H1 (cell line): ENCODE measurements around the gene FAF2. TPM values are rescaled to one million over a fixed set of nuclear protein-coding genes. Genes with fewer than 3 reads are reported as not detected.

Experiments
- CTCF ChIA-PET: fragments of 300-600 bp; sonication (Branson Sonifier 250); formaldehyde crosslinking; loops from one replicate; lab custom pipeline; 2021; ENCODE audit not compliant: partially characterized antibody; lab: Charles Lee
- POLR2A ChIA-PET: fragments of 300-600 bp; sonication (Branson Sonifier 250); formaldehyde crosslinking; loops from one replicate; lab custom pipeline; 2021; ENCODE audit warnings: inconsistent platforms; ENCODE audit not compliant: partially characterized antibody; lab: Charles Lee
- DNase-seq, 2 experiments: peaks; one replicate each; pipeline versions ENCODE4 v3.0.0 to v3.0.0-alpha.2; 2010 to 2022; ENCODE audit warnings: low spot score in 2 of 2, low read depth in 1 of 2, mixed read lengths in 1 of 2
- FAIRE-seq: peaks from 2 replicates; lab custom pipeline; 2011; peaks lifted over from hg19 to GRCh38; lab: Jason Lieb, UNC
- H2AFZ ChIP-seq: 2 replicates; pipeline ENCODE4 v1.8.1; 2012; ENCODE audit warnings: low read length, inconsistent platforms
- H2AK5ac ChIP-seq: 2 replicates; pipeline ENCODE4 v1.6.1; 2013; ENCODE audit warnings: low read depth, low read length
- H2BK120ac ChIP-seq: replicated peaks from 2 replicates; pipeline ENCODE3; 2013; ENCODE audit warnings: low read depth, low read length, inconsistent platforms
- H2BK12ac ChIP-seq: 2 replicates; pipeline ENCODE4 v1.6.1; 2013; ENCODE audit warnings: low read depth, low read length
- H2BK15ac ChIP-seq: 2 replicates; pipeline ENCODE4 v1.6.1; 2013; ENCODE audit warnings: low read length
- H2BK20ac ChIP-seq: 2 replicates; pipeline ENCODE4 v1.6.1; 2013; ENCODE audit warnings: low read length
- H2BK5ac ChIP-seq: 2 replicates; pipeline ENCODE4 v1.6.1; 2013; ENCODE audit warnings: low read depth, low read length
- H3K14ac ChIP-seq: 2 replicates; pipeline ENCODE4 v1.6.1; 2013; ENCODE audit warnings: inconsistent platforms; ENCODE audit not compliant: insufficient read length
- H3K18ac ChIP-seq: 2 replicates; pipeline ENCODE4 v1.6.1; 2013; ENCODE audit warnings: low read length; ENCODE audit errors: extremely low read depth
- H3K23ac ChIP-seq: 2 replicates; pipeline ENCODE4 v1.6.1; 2013; ENCODE audit warnings: inconsistent platforms; ENCODE audit not compliant: insufficient read length
- H3K23me2 ChIP-seq: 2 replicates; pipeline ENCODE4 v1.6.1; 2013; ENCODE audit warnings: low read depth, low read length
- H3K27ac ChIP-seq: 2 replicates; pipeline ENCODE4 v1.6.1; 2011; ENCODE audit warnings: low read depth, low read length, inconsistent platforms
- H3K27me3 ChIP-seq, 4 experiments: replicated peaks in 1 of 4; 1 replicate in 1 of 4; 2 replicates in 3 of 4; pipeline versions ENCODE4 v1.6.1 to v1.8.1; 2011 to 2013; ENCODE audit warnings: low read length in 3 of 4, mild to moderate bottlenecking in 3 of 4, inconsistent platforms in 2 of 4, mixed read lengths in 2 of 4, moderate library complexity in 1 of 4; ENCODE audit not compliant: control insufficient read depth in 3 of 4, insufficient read depth in 3 of 4; ENCODE audit errors: extremely low read depth in 1 of 4
- H3K36me3 ChIP-seq, 4 experiments: 2 replicates each; pipeline versions ENCODE4 v1.6.1 to v1.8.1; 2011 to 2013; ENCODE audit warnings: mild to moderate bottlenecking in 4 of 4, low read length in 3 of 4, moderate library complexity in 2 of 4, control low read depth in 1 of 4, inconsistent platforms in 1 of 4; ENCODE audit not compliant: insufficient read depth in 4 of 4, control insufficient read depth in 2 of 4
- H3K4ac ChIP-seq: replicated peaks from 2 replicates; pipeline ENCODE3; 2013; ENCODE audit warnings: low read length, low read depth, mixed read lengths, inconsistent platforms; ENCODE audit not compliant: insufficient read length
- H3K4me1 ChIP-seq, 4 experiments: replicated peaks in 1 of 4; 1 replicate in 1 of 4; 2 replicates in 3 of 4; pipeline versions ENCODE4 v1.6.1 to v1.8.1; 2011 to 2013; ENCODE audit warnings: low read length in 3 of 4, inconsistent platforms in 2 of 4, mixed read lengths in 1 of 4; ENCODE audit not compliant: insufficient read depth in 4 of 4, control insufficient read depth in 3 of 4
- H3K4me2 ChIP-seq, 2 experiments: 2 replicates each; pipeline versions ENCODE4 v1.6.1 to v1.8.1; 2011 to 2013; ENCODE audit warnings: low read depth in 2 of 2, low read length in 2 of 2, control low read depth in 1 of 2, inconsistent platforms in 1 of 2, mild to moderate bottlenecking in 1 of 2; ENCODE audit not compliant: insufficient read depth in 1 of 2
- H3K4me3 ChIP-seq, 4 experiments: fragments of 200-600, 300-600 bp in 1 of 4; sonication (generic), shearing (Covaris generic), sonication (Bioruptor Twin) in 1 of 4; 2 replicates each; pipeline versions ENCODE4 v1.5.1 to v1.8.1; 2011 to 2016; ENCODE audit warnings: low read length in 4 of 4, low read depth in 3 of 4, control low read depth in 2 of 4, inconsistent platforms in 2 of 4, mild to moderate bottlenecking in 2 of 4, mixed read lengths in 1 of 4, moderate library complexity in 1 of 4; ENCODE audit not compliant: insufficient read depth in 2 of 4; ENCODE audit errors: extremely low read depth in 1 of 4
- H3K56ac ChIP-seq: replicated peaks from 2 replicates; pipeline ENCODE3; 2013; ENCODE audit warnings: low read depth, mild to moderate bottlenecking, mixed read lengths, low read length, inconsistent platforms; ENCODE audit not compliant: insufficient read length
- H3K79me1 ChIP-seq: 2 replicates; pipeline ENCODE4 v1.6.1; 2013; ENCODE audit warnings: low read depth, low read length, control low read depth
- H3K79me2 ChIP-seq, 2 experiments: 2 replicates each; pipeline versions ENCODE4 v1.6.1 to v1.8.1; 2012 to 2013; ENCODE audit warnings: low read length in 2 of 2, mild to moderate bottlenecking in 2 of 2, inconsistent platforms in 1 of 2; ENCODE audit not compliant: insufficient read depth in 2 of 2, control insufficient read depth in 1 of 2
- H3K9ac ChIP-seq, 4 experiments: replicated peaks in 1 of 4; 1 replicate in 1 of 4; 2 replicates in 3 of 4; pipeline versions ENCODE4 v1.6.1 to v1.8.1; 2011 to 2013; ENCODE audit warnings: low read depth in 3 of 4, low read length in 3 of 4, control low read depth in 2 of 4, mild to moderate bottlenecking in 2 of 4, moderate library complexity in 2 of 4, inconsistent platforms in 1 of 4; ENCODE audit errors: extremely low read depth in 1 of 4
- H3K9me3 ChIP-seq, 2 experiments: 2 replicates each; pipeline versions ENCODE4 v1.6.1 to v1.8.1; 2012 to 2013; ENCODE audit warnings: mild to moderate bottlenecking in 2 of 2, moderate library complexity in 2 of 2, control low read depth in 1 of 2, inconsistent platforms in 1 of 2, low read depth in 1 of 2, low read length in 1 of 2, mixed read lengths in 1 of 2; ENCODE audit not compliant: insufficient read depth in 2 of 2
- H4K20me1 ChIP-seq, 2 experiments: replicated peaks in 1 of 2; 2 replicates each; pipeline versions ENCODE3 to v1.8.1; 2011 to 2013; ENCODE audit warnings: inconsistent platforms in 2 of 2, low read length in 2 of 2, mild to moderate bottlenecking in 1 of 2; ENCODE audit not compliant: insufficient read depth in 2 of 2, control insufficient read depth in 1 of 2
- H4K5ac ChIP-seq: 2 replicates; pipeline ENCODE4 v1.6.1; 2013; ENCODE audit warnings: low read length, low read depth, mixed read lengths, inconsistent platforms; ENCODE audit not compliant: insufficient read length
- H4K8ac ChIP-seq: 2 replicates; pipeline ENCODE4 v1.8.0; 2013; ENCODE audit warnings: mild to moderate bottlenecking, moderate library complexity, low read length, inconsistent platforms; ENCODE audit not compliant: insufficient read depth; ENCODE audit errors: extremely low read depth
- H4K91ac ChIP-seq: replicated peaks from 2 replicates; pipeline ENCODE3; 2013; ENCODE audit warnings: low read length, mixed read lengths, inconsistent platforms; ENCODE audit not compliant: insufficient read length
- ASH2L ChIP-seq: fragments of 200-600, 300-600 bp; sonication (generic); IDR thresholded peaks from one replicate; pipeline ENCODE4 v1.7.1; 2017; ENCODE audit warnings: low read length
- BRCA1 ChIP-seq: IDR thresholded peaks from 2 replicates; pipeline ENCODE4 v1.6.1; 2012; ENCODE audit warnings: low read depth, low read length, improper control_type of control experiment
- CHD2 ChIP-seq: IDR thresholded peaks from 2 replicates; pipeline ENCODE4 v1.6.1; 2012; ENCODE audit warnings: low read length, improper control_type of control experiment
- GTF2F1 ChIP-seq: IDR thresholded peaks from 2 replicates; pipeline ENCODE4 v1.6.1; 2012; ENCODE audit warnings: low read depth, low read length, improper control_type of control experiment, borderline replicate concordance
- HDAC6 ChIP-seq: IDR thresholded peaks from one replicate; pipeline ENCODE4 v1.7.1; 2012; ENCODE audit warnings: low read depth, mild to moderate bottlenecking, inconsistent platforms, low read length, moderate library complexity
- JUND ChIP-seq: IDR thresholded peaks from 2 replicates; pipeline ENCODE4 v1.6.1; 2011; ENCODE audit warnings: mild to moderate bottlenecking, improper control_type of control experiment, low read length
- KDM5A ChIP-seq: fragments of 200-600 bp; IDR thresholded peaks from 2 replicates; pipeline ENCODE4 v1.7.1; 2012; ENCODE audit warnings: mild to moderate bottlenecking, low read length, inconsistent platforms, mixed read lengths
- MAFK ChIP-seq: IDR thresholded peaks from 2 replicates; pipeline ENCODE4 v1.6.1; 2012; ENCODE audit warnings: low read depth, mild to moderate bottlenecking, improper control_type of control experiment, low read length
- PHF8 ChIP-seq: fragments of 200-600 bp; sonication (generic); conservative IDR thresholded peaks from 2 replicates; pipeline ENCODE4 v1.7.1; 2012; ENCODE audit warnings: low read depth, mild to moderate bottlenecking, inconsistent platforms, low read length, moderate library complexity
- RFX5 ChIP-seq: IDR thresholded peaks from 2 replicates; pipeline ENCODE4 v1.6.1; 2011; ENCODE audit warnings: low read depth, low read length, improper control_type of control experiment, borderline replicate concordance
- RXRA ChIP-seq: IDR thresholded peaks from 2 replicates; pipeline ENCODE4 v1.6.1; 2011; ENCODE audit warnings: low read depth, mild to moderate bottlenecking, low read length, moderate library complexity; ENCODE audit not compliant: insufficient read depth
- SIN3A ChIP-seq, 2 experiments: IDR thresholded peaks in 1 of 2; conservative IDR thresholded peaks in 1 of 2; 2 replicates each; pipeline ENCODE4 v1.6.1; 2011 to 2012; ENCODE audit warnings: low read length in 2 of 2, improper control_type of control experiment in 1 of 2, low read depth in 1 of 2, mild to moderate bottlenecking in 1 of 2
- SP1 ChIP-seq: IDR thresholded peaks from 2 replicates; pipeline ENCODE4 v1.6.1; 2011; ENCODE audit warnings: low read depth, low read length
- SP2 ChIP-seq: IDR thresholded peaks from 2 replicates; pipeline ENCODE4 v1.6.1; 2012; ENCODE audit warnings: mild to moderate bottlenecking, low read length, inconsistent platforms
- SRF ChIP-seq: IDR thresholded peaks from 2 replicates; pipeline ENCODE4 v1.6.1; 2011; ENCODE audit warnings: mild to moderate bottlenecking, low read depth, low read length, moderate library complexity
- ZNF274 ChIP-seq: IDR thresholded peaks from 2 replicates; pipeline ENCODE4 v1.7.0; 2012; ENCODE audit warnings: low read length, borderline replicate concordance; ENCODE audit errors: extremely low read depth
- WGBS, 2 experiments: shearing (Covaris generic) in 1 of 2; methylation state at CpG; one replicate each; pipeline versions ENCODE4 v1.1.6 to v1.1.7; 2013 to 2015; ENCODE audit warnings: low lambda C conversion rate in 2 of 2, mixed read lengths in 2 of 2, inconsistent platforms in 1 of 2, low coverage in 1 of 2, missing lambda C conversion rate in 1 of 2; ENCODE audit not compliant: insufficient replicate concordance in 2 of 2, insufficient coverage in 1 of 2, insufficient read length in 1 of 2; ENCODE audit errors: extremely low coverage in 1 of 2, missing lambda C conversion rate in 1 of 2; 5-methylcytosine and 5-hydroxymethylcytosine counted together
- polyA plus RNA-seq, 7 experiments: library from polyadenylated mRNA; depleted of rRNA in 3 of 7; stranded (reverse) in 5 of 7; unstranded in 2 of 7; fragments of >200 nt in 5 of 7; fragments of 200-250 nt in 2 of 7; gene quantifications; 1 replicate in 5 of 7; 2 replicates in 1 of 7; 4 replicates in 1 of 7; pipeline versions ENCODE4 v1.2.1 to v1.2.3, GENCODE V29; 2011 to 2013; ENCODE audit warnings: missing spikeins in 2 of 7, mixed read lengths in 2 of 7
- total RNA-seq: library from RNA; stranded (reverse); fragmentation: NEBNext Ultra II Directional; extraction: Animal tissue kit (Norgen Biotek cat#: 25700); gene quantifications from 2 replicates; pipeline ENCODE4 v1.2.1, GENCODE V29; 2021

The FAF2 gene
- total and polyA plus RNA-seq, 2 of the 8 experiments (the other 6 are each of a cell fraction or from before 2014, with no cell fraction given), result 20.8 to 35.8 TPM

DNA sequence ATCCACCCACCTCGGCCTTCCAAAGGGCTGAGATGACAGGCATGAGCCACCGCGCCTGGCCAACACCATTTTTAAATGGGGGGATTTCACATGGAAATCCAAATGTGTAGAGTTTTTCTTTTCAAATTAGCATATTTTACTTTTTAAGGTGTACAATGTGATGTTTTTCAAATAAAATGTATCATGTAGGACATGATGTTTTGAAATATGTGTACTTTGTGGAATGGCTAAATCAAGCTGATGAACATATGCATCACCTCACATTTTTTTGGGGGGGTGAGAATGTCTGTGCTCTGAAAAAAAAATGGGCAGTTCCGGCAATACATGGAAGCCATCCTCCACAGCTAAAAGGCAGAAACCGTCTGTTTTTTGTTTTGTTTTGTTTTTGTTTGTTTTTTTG is 3.4 kb upstream of the FAF2 start:
- no peak overlapping the region for H2BK5ac ChIP-seq
- H3K79me2 ChIP-seq, result peaks cover 5 to 13% of the 10 kb centered on the region in 2 experiments
- ChIA-PET POLR2A (interaction anchor here (0.6 kb wide), 1 partner anchor 22 kb away, joined by 3 read pairs; no protein-coding TSS in a partner anchor), CTCF (interaction anchor here (0.6 kb wide), 1 partner anchor 48 kb away, joined by 3 read pairs; no protein-coding TSS in a partner anchor)
- peaks cover 0 to 2% of the 10 kb centered on the region in 2 experiments for H4K20me1 ChIP-seq
- FAIRE-seq (no peak), DNase-seq (no peak)
- no peaks in the 10 kb centered on the region for H3K9me3 ChIP-seq
- no peak overlapping the region for H3K4me3 ChIP-seq
- no peak overlapping the region for H2BK20ac ChIP-seq
- no peak overlapping the region for H4K8ac ChIP-seq
- no peak overlapping the region for H2BK120ac ChIP-seq
- H3K23me2 ChIP-seq, result peaks cover 12% of the 10 kb centered on the region
- H3K4me2 ChIP-seq, result no peak overlapping the region
- no peak overlapping the region for H2AFZ ChIP-seq
- 92% methylated on average over 5 of the region's 5 CpGs; no CpG with 5 or more reads in 1 of the 2 experiments for WGBS, 2 experiments
- no peak overlapping the region for H3K14ac ChIP-seq
- no peak overlapping the region for H3K23ac ChIP-seq
- H3K27ac ChIP-seq, result no peak overlapping the region
- no peak overlapping the region for H3K4ac ChIP-seq
- no peak overlapping the region for H3K56ac ChIP-seq
- H3K9ac ChIP-seq, result no peak overlapping the region
- peaks cover 2 to 9% (median 6%) of the 10 kb centered on the region in 4 experiments; a peak in 4 of 7 replicates for H3K4me1 ChIP-seq
- H2BK15ac ChIP-seq, result no peak overlapping the region
- no peak overlapping the region for H4K91ac ChIP-seq
- H3K27me3 ChIP-seq, result no peaks in the 10 kb centered on the region
- no peak overlapping the region for H4K5ac ChIP-seq
- no peak overlapping the region for H2AK5ac ChIP-seq
- H3K18ac ChIP-seq, result no peak overlapping the region
- no peak overlapping the region for H2BK12ac ChIP-seq
- 0 out of 2 replicates have a peak, but pooled peaks cover 5% of the 10 kb centered on the region for H3K79me1 ChIP-seq
- no peaks in the 10 kb centered on the region for H3K36me3 ChIP-seq
- TF ChIP-seq SP2 (no peak), SP1 (no peak), KDM5A (no peak), BRCA1 (no peak), JUND (no peak), RXRA (no peak), ZNF274 (no peak), GTF2F1 (no peak), SIN3A (conservative IDR thresholded peaks at IDR 0.05 in 1 of 2, IDR thresholded peaks at IDR 0.05 in 1 of 2; ENCODE audit: low read depth in 1 of 2, low read length in 2 of 2) (no peak), HDAC6 (no peak), CHD2 (no peak), PHF8 (no peak), RFX5 (no peak), ASH2L (no peak), SRF (no peak), MAFK (no peak)
